Prostate gland (tissue), 2 donors: Measurements from ENCODE around the gene SMAD5. TPM values are rescaled to one million over a fixed set of nuclear protein-coding genes. Genes with fewer than 3 reads are reported as not detected.

Experiments
- DNase-seq: peaks from one replicate; pipeline ENCODE4 v3.0.0-alpha.2; 2019; ENCODE audit warnings: low spot score
- H3K27ac ChIP-seq, 2 donors: fragments of 200-600 bp; sonication (generic); 2 replicates each; pipeline ENCODE4 v1.5.1; 2017 to 2019
- H3K27me3 ChIP-seq: fragments of 200-600 bp; sonication (generic); replicated peaks from 2 replicates; pipeline ENCODE4 v1.5.1; 2019; ENCODE audit not compliant: insufficient read depth
- H3K36me3 ChIP-seq, 2 donors: fragments of 200-600 bp; sonication (generic); 1 replicate in 1 of 2; 2 replicates in 1 of 2; pipeline versions ENCODE4 v1.5.1 to v1.8.1; 2017 to 2019
- H3K4me1 ChIP-seq: fragments of 200-600 bp; sonication (generic); replicated peaks from 2 replicates; pipeline ENCODE4 v1.5.1; 2019
- H3K4me3 ChIP-seq, 2 donors: fragments of 200-600 bp; sonication (generic); 2 replicates each; pipeline ENCODE4 v1.5.1; 2017 to 2019
- H3K9me3 ChIP-seq: fragments of 200-600 bp; sonication (generic); 2 replicates; pipeline ENCODE4 v1.5.1; 2017
- CTCF ChIP-seq, 4 experiments: fragments of 200-600 bp in 2 of 4; fragments of 450-650 bp in 2 of 4; sonication (generic) in 2 of 4; IDR thresholded peaks; 1 replicate in 3 of 4; 2 replicates in 1 of 4; pipeline ENCODE4 v1.5.1; 2016 to 2019; ENCODE audit warnings: antibody characterized with exemption in 4 of 4, mild to moderate bottlenecking in 2 of 4, moderate library complexity in 2 of 4
- POLR2A ChIP-seq: fragments of 450-650 bp; IDR thresholded peaks from one replicate; pipeline ENCODE4 v1.6.1; 2016; ENCODE audit warnings: antibody characterized with exemption, mild to moderate bottlenecking
- POLR2AphosphoS5 ChIP-seq: sonication (generic); formaldehyde crosslinking; IDR thresholded peaks from one replicate; pipeline ENCODE4 v1.6.1; 2017; ENCODE audit warnings: antibody characterized with exemption
- WGBS: methylation state at CpG from one replicate; pipeline ENCODE4 v1.1.5; 2018; 5-methylcytosine and 5-hydroxymethylcytosine counted together
- intact Hi-C: fragments of 100-400 bp; cut with DNase I; formaldehyde crosslinking; loops from one replicate; pipeline ENCODE4 v1.14.2; 2022
- total RNA-seq, 2 donors: library from RNA; depleted of rRNA; stranded (reverse); fragments of >200 nt; gene quantifications; one replicate each; pipeline ENCODE4 v1.1.0, GENCODE V29; 2016

The SMAD5 gene
- total RNA-seq, 2 donors from 2014 or later = 34.2 to 37.3 TPM

DNA sequence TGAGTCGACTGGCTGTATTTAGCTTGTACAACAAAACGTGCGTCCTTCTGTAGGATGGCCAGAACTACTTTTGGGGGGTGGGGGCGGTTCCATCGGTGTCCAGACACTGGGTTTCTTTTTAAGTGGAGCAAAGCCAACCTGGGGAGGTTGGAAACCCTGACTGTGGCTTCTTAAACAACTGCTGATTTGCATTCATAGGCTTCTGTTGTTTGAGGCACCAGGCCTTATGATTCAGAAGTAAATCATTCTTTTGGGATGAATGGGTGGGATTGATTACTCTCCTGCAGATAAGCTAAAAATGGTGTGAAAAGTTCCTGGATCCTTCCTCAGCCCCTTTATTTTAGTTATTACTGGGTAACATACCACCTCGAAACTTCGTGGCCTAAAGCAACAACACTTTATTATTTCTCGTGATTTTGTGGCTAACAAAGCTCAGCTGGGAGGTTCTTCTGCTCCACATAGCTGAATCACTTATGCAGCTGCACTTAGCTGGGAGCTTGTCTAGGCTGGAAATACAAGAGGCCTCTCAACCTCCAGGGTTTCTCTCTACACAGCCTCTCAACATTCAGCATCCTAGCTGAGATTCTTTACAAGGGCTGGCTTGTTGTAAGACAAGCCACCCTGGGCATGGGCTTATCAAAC lies 72.5 kb downstream of the SMAD5 start:
- TF ChIP-seq CTCF (IDR thresholded peaks at IDR 0.05) (no peak), POLR2A (no peak)
- Histone ChIP-seq H3K36me3 (no peaks in the 10 kb centered on the region), H3K9me3 (no peaks in the 10 kb centered on the region), H3K27ac (no peak overlapping the region), H3K27me3 (no peaks in the 10 kb centered on the region), H3K4me1 (no peaks in the 10 kb centered on the region), H3K4me3 (no peak overlapping the region)
- DNase-seq = no peak
- 94% methylated on average over 8 of the region's 8 CpGs for WGBS
- intact Hi-C loops = no loop called here

DNA sequence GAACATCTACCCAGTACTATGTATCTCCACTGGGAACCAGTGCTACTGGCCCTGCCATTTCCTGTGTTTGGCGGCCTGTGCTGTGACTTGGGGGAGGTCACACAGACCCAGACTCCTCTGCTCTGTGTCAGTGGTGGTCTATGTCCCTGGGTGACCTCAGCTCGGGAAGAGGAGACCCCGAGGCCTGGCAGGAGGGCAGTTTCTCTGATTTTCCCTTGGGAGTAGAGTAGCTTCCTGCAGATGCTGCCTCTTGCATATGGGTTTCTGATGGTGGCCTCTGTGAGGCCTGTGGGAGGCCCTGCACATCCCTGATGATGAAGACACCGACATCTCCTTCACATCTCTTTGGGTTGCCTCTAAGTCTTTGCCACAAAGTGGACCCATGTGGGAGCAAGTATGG lies 73.3 kb downstream of the SMAD5 start:
- Histone ChIP-seq H3K4me3 (no peak overlapping the region), H3K36me3 (no peaks in the 10 kb centered on the region), H3K27ac (no peak overlapping the region), H3K9me3 (no peaks in the 10 kb centered on the region), H3K27me3 (no peaks in the 10 kb centered on the region), H3K4me1 (no peaks in the 10 kb centered on the region)
- no peak for DNase-seq
- TF ChIP-seq CTCF (IDR thresholded peaks at IDR 0.05) (no peak), POLR2A (no peak), POLR2AphosphoS5 (no peak)
- 95% methylated on average over 4 of the region's 4 CpGs for WGBS
- intact Hi-C loops = no loop called here

DNA sequence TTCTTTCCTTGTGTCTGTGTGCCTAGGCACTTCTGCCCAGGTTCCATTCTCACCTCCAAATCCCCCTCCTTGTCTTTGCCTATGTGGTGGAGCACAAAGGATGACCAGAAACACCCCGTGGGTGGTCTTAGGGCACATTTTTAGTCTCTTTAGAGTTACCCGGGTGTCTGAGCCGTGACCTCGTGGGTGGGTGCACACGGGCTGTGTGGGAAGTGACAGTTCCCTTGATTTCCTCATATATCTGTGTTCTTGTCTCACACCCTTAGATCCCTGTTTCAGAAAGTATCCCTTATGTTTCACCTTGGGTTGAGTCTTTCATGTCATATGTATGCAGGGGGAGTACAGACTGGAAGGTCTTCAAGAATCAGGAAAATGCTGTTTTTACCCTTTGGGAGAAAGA lies 73.7 kb downstream of the SMAD5 start:
- Histone ChIP-seq H3K4me1 (no peaks in the 10 kb centered on the region), H3K27me3 (no peaks in the 10 kb centered on the region), H3K36me3 (no peaks in the 10 kb centered on the region), H3K9me3 (no peaks in the 10 kb centered on the region), H3K4me3 (no peak overlapping the region), H3K27ac (no peak overlapping the region)
- DNase-seq = no peak
- no peak for TF ChIP-seq CTCF (IDR thresholded peaks at IDR 0.05)
- TF ChIP-seq POLR2AphosphoS5 = no peak
- TF ChIP-seq POLR2A = no peak
- intact Hi-C loops = no loop called here
- WGBS = 85% methylated on average over 5 of the region's 5 CpGs

DNA sequence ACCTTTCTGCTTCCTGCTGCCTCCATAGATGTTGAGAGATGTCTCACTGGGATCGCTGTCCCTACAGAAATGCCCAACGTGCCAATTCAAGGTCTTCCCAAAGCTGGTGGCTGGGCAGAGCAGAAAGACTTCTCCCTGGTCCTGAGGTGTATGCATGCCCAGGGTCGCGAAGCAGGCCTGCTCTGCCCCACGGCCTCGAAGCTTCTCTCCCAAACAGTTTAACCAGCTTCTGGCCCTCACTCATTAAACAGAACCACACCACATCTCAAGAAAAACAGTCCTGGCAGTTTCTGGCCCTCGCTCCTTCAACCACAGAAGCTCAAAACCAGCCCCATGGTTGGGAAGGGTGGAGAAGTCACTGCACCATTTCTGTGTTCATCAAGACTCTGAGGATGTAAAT lies 75.0 kb downstream of the SMAD5 start:
- intact Hi-C loops = no loop called here

More for the DNA sequence above, 75.0 kb downstream of the SMAD5 start:
- TF ChIP-seq POLR2A (no peak), POLR2AphosphoS5 (no peak), CTCF (IDR thresholded peaks at IDR 0.05) (no peak)
- no peaks in the 10 kb centered on the region for H3K9me3 ChIP-seq
- no peaks in the 10 kb centered on the region for H3K36me3 ChIP-seq
- no peaks in the 10 kb centered on the region for H3K27me3 ChIP-seq
- no peak for DNase-seq
- H3K27ac ChIP-seq = no peak overlapping the region
- no peak overlapping the region for H3K4me3 ChIP-seq
- WGBS = 96% methylated on average over 7 of the region's 7 CpGs
- no peaks in the 10 kb centered on the region for H3K4me1 ChIP-seq
